SKM-1 (cell line): Measurements from ENCODE around the gene CHERP.
"Not testable (repeated sequence)": the region's sequence is repeated elsewhere in the genome, so short reads cannot be mapped to it uniquely, and the experiment has no call there.

Source experiments
- DNase-seq: peaks from one replicate; lab custom pipeline; 2025; ENCODE audit not compliant: unreplicated experiment; lab: John Stamatoyannopoulos, UW

CHERP gene

GRCh38 chr19:16486476-16486875, 55.8 kb downstream of the CHERP start:
- DNase-seq = not testable (repeated sequence)

- no peak for DNase-seq
Measured at GRCh38 chr19:16482745-16483144, 59.5 kb downstream of the CHERP start.

DNA sequence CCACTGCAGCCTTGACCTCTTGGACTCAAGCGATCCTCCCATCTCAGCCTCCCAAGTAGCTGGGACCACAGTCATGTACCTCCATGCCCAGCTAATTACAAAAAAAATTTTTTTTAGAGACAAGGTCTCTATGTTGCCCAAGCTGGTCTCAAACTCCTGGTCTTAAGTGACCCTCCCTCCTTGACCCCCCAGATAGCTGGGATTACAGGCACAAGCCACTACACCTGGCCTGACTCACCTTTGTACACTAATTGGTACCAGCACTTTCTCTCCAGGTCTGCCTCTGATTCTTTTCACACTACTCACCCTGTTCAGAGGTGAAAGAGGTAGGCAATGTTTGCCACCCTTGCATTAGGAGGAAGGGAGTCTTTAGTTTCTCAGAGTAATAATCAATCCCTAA, 64.9 kb downstream of the CHERP start:
- DNase-seq = no peak

DNA sequence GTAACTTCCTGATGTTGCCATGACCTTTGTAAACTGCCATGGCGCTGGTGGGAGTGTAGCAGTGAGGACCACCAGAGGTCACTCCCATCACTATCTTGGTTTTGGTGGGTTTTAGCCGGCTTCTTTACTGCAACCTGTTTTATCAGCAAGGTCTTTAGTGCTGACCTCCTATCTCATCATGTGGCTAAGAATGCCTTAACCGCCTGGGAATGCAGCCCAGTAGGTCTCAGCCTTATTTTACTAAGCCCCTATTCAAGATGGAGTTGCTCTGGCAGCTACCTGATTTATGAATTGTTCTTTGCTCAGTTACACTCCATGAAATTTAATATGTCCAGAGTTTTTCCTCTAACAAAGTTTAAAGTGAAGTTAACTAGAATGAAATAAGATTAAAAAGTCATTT, 65.8 kb downstream of the CHERP start:
- DNase-seq = no peak

- DNase-seq = no peak
Measured at GRCh38 chr19:16473875-16474392, 68.3 kb downstream of the CHERP start.

DNA sequence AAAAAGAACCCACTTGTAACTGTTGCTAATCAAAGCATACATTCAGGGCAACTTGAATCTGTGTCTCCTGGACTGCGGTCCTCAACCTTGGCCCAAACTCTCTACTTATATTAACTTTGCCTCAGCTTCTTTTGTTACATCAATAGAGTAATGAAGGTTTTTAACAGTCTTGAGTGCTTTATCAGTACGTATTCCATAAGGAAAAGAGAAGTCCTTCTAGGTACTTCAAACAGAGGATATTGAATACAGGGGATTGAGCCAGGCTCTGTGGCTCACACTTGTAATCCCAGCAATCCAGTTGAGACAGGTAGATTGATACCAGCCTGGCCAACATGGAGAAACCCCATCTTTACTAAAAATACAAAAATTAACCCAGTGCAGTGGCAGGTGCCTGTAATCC, 69.2 kb downstream of the CHERP start:
- no peak for DNase-seq

DNA sequence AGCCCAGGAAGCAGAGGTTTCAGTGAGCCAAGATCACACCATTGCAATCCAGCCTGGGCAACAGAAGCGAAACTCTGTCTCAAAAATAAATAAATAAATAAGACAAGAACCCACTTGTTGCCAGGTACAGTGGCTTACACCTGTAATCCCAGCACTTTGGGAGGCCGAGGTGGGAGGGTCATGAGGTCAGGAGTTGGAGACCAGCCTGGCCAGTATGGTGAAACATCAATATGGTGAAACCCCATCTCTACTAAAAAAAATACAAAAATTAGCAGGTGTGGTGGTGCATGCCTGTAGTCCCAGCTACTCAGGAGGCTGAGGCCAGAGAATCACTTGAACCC, 69.7 kb downstream of the CHERP start:
- DNase-seq = not testable (repeated sequence)

DNA sequence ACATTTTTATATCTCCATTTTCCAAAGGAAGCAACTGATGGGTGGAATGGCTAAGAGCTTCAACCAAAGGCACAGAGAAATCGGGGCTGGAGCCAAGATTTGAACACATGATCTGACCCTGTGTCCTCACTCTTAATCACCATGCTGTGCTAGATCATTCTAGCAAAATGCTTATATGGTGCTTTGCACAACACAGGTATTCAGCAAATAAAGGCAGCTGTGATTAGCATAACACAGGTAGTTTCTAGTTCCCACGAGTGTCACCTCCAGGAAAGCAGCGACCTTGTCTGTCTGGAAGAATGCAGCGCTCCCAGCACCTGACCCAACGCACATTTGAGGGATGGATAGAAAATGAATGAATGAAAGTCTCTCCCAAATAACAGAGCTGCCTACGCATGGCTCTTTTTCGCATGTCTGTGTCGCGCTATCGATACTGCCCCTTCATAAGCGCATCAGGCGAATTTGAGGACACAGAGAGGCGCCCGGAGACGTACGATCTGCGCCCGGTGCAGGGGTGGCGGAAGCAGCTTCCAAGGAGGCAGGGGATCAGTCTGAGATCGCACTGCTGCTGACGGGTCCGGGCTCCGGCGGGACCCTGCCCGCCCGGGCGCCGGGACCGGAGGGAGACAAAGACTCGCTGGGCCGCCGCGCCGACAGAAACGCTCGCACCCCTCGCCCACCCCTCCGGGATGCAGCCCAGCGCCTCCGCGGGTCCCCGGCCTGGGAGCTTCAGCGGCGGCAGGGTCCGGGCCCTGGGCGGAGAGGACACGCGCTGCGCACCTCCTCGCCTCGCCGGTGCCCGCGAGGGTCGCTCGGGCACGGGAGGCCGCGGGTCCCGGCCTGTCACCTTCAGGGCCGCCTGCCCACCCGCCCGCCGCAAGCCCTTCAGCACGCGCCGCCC, 71.1 kb downstream of the CHERP start:
- no peak for DNase-seq

GRCh38 chr19:16470541-16470910, 71.7 kb downstream of the CHERP start:
- DNase-seq = no peak
